Heart right ventricle (tissue), 16 donors: Measurements from ENCODE around the gene ZYG11A. TPM values are rescaled to one million over a fixed set of nuclear protein-coding genes. Genes with fewer than 3 reads are reported as not detected.

Source experiments
- ATAC-seq, 8 donors: fragments of 200-7000 bp; cut with Tn5 transposase; one replicate each; pipeline ENCODE4 v1.9.1; 2020; ENCODE audit warnings: mild to moderate bottlenecking in 8 of 8, moderate library complexity in 8 of 8, moderate number of reproducible peaks in 1 of 8
- DNase-seq, 2 donors: peaks; one replicate each; pipeline ENCODE4 v3.0.0-alpha.2; 2020
- H3K27ac ChIP-seq, 10 donors: fragments of 200-600 bp; sonication (generic) in 2 of 10; one replicate each; pipeline versions ENCODE4 v1.5.0 to v1.8.0; 2020 to 2022; ENCODE audit warnings: mild to moderate bottlenecking in 3 of 10
- H3K27me3 ChIP-seq, 7 donors: fragments of 200-600 bp; one replicate each; pipeline ENCODE4 v1.8.0; 2021 to 2022; ENCODE audit warnings: mild to moderate bottlenecking in 2 of 7
- H3K36me3 ChIP-seq, 9 donors: fragments of 200-600 bp; sonication (generic) in 1 of 9; one replicate each; pipeline versions ENCODE4 v1.5.0 to v1.8.0; 2020 to 2022; ENCODE audit warnings: mild to moderate bottlenecking in 2 of 9
- H3K4me1 ChIP-seq, 9 donors: fragments of 200-600 bp; sonication (generic) in 1 of 9; one replicate each; pipeline versions ENCODE4 v1.5.0 to v1.8.0; 2020 to 2022; ENCODE audit warnings: mild to moderate bottlenecking in 4 of 9
- H3K4me3 ChIP-seq, 10 donors: fragments of 200-600 bp; sonication (generic) in 2 of 10; one replicate each; pipeline versions ENCODE4 v1.5.0 to v1.8.0; 2020 to 2022; ENCODE audit warnings: mild to moderate bottlenecking in 7 of 10, moderate library complexity in 2 of 10
- H3K9me3 ChIP-seq, 11 donors: fragments of 200-600 bp in 10 of 11; sonication (generic) in 2 of 11; one replicate each; pipeline versions ENCODE4 v1.5.0 to v1.8.0; 2013 to 2022; ENCODE audit warnings: mild to moderate bottlenecking in 2 of 11, control low read depth in 1 of 11, moderate library complexity in 1 of 11
- CTCF ChIP-seq, 9 donors: fragments of 200-600 bp; sonication (generic) in 2 of 9; IDR thresholded peaks; one replicate each; pipeline versions ENCODE4 v1.5.0 to v1.8.0; 2021 to 2022; ENCODE audit warnings: antibody characterized with exemption in 9 of 9, mild to moderate bottlenecking in 5 of 9, moderate library complexity in 1 of 9
- WGBS, 2 donors: extraction: QIAGEN DNeasy Blood & Tissue Kit; methylation state at CpG; one replicate each; pipeline ENCODE4 v1.1.7; 2013; ENCODE audit warnings: inconsistent platforms in 1 of 2; 5-methylcytosine and 5-hydroxymethylcytosine counted together
- intact Hi-C, 10 donors: fragments of 100-400 bp; cut with DNase I; formaldehyde crosslinking; loops; one replicate each; pipeline versions ENCODE4 v1.11.1 to v1.14.2; 2022
- polyA plus RNA-seq, 2 donors: library from polyadenylated mRNA; stranded (reverse); fragments of 200-250 nt; gene quantifications; one replicate each; pipeline ENCODE4 v1.2.3, GENCODE V29; 2013
- total RNA-seq, 10 donors: library from RNA; stranded (reverse); fragmentation: NEBNext Ultra II Directional in 3 of 10; extraction: Animal tissue kit (Norgen Biotek cat#: 25700) in 3 of 10; gene quantifications; one replicate each; pipeline versions ENCODE4 v1.2.1 to v1.2.4, GENCODE V29; 2021 to 2023
- donor health status: Arrhythmogenic right ventricular cardiomyopathy.
- donor health status: ischemic (EF 13 %, LVEDD 7.1; RV severe dilation, severe dysfunction).
- donor health status: healthy with polysubstance abuse.
- donor health status: DM: no; HTN: yes; CAD: no.
- donor health status: DM: no; HTN: no; CAD: no.
- donor health status: ischemic (EF 25% LVEDD 6.9; RV normal size, moderate dysfunction).
- donor health status: ischemic (EF 25% LVEDD 5.7; RV mildly dilated, moderate dysfunction).
- donor health status: healthy.
- donor health status: DM: yes; HTN: yes; CAD: no.
- donor health status: Ischemic cardiomyopathy.
- donor health status: ischemic (EF 35%, LVEDD 5.7; RV mildly dilated, moderate dysfunction).
- donor health status: nonischemic (EF 11% LVEDD 7.7; RV severe dilation, severe dysfunction).
- donor health status: DM: yes; HTN: yes; CAD: no.
- donor health status: PGD.
- donor health status: ischemic (EF 29% LVEDD 5.4; RV normal size, mild dysfunction).
- donor health status: nonischemic (EF 23%, LVEDD 6.1; RV moderate dilation, normal function).

Gene ZYG11A
- total and polyA plus RNA-seq, 12 donors = 0.07 TPM; not detected in 11

- no peak overlapping the region for H3K27ac ChIP-seq
- 62 to 77% methylated on average over 2 of the region's 2 CpGs for WGBS, 2 donors
- no peak for TF ChIP-seq CTCF (IDR thresholded peaks at IDR 0.05)
Observed at GRCh38 chr1:52876843-52877242, 34.3 kb downstream of the ZYG11A start.

GRCh38 chr1:52877554-52877953, 35.0 kb downstream of the ZYG11A start:
- H3K27ac ChIP-seq = no peak overlapping the region
- H3K36me3 ChIP-seq = no peaks in the 10 kb centered on the region
- no peak overlapping the region for H3K4me3 ChIP-seq
- no peak for TF ChIP-seq CTCF (IDR thresholded peaks at IDR 0.05)
- no peaks in the 10 kb centered on the region for H3K9me3 ChIP-seq
- no peak for ATAC-seq
- peaks cover 0 to under 1% (median 0%) of the 10 kb centered on the region in 7 donors for H3K27me3 ChIP-seq
- 89 to 93% methylated on average over 3 of the region's 3 CpGs for WGBS, 2 donors
- DNase-seq = no peak
- no peaks in the 10 kb centered on the region for H3K4me1 ChIP-seq
- intact Hi-C loops = no loop called here

More at GRCh38 chr1:52876843-52877242, 34.3 kb downstream of the ZYG11A start:
- DNase-seq = no peak
- H3K36me3 ChIP-seq = no peaks in the 10 kb centered on the region
- H3K4me1 ChIP-seq = no peaks in the 10 kb centered on the region
- peaks cover 0 to 6% (median 0%) of the 10 kb centered on the region in 7 donors for H3K27me3 ChIP-seq
- no peak for ATAC-seq
- intact Hi-C loops = no loop called here
- H3K9me3 ChIP-seq = no peaks in the 10 kb centered on the region
- no peak overlapping the region for H3K4me3 ChIP-seq

- TF ChIP-seq CTCF (IDR thresholded peaks at IDR 0.05) = no peak
- WGBS, 2 donors = 86 to 91% methylated on average over 2 of the region's 2 CpGs
Observed at GRCh38 chr1:52880206-52880605, 37.6 kb downstream of the ZYG11A start.

GRCh38 chr1:52887483-52887882, 44.9 kb downstream of the ZYG11A start:
- Histone ChIP-seq H3K36me3 (no peaks in the 10 kb centered on the region), H3K9me3 (no peaks in the 10 kb centered on the region), H3K4me1 (no peaks in the 10 kb centered on the region), H3K27me3 (no peaks in the 10 kb centered on the region), H3K27ac (no peak overlapping the region), H3K4me3 (no peak overlapping the region)
- WGBS, 2 donors = 88% methylated on average over 4 of the region's 4 CpGs
- intact Hi-C loops = no loop called here
- no peak for TF ChIP-seq CTCF (IDR thresholded peaks at IDR 0.05)
- DNase-seq (no peak), ATAC-seq (no peak)

More at GRCh38 chr1:52880206-52880605, 37.6 kb downstream of the ZYG11A start:
- no peaks in the 10 kb centered on the region for H3K4me1 ChIP-seq
- H3K9me3 ChIP-seq = no peaks in the 10 kb centered on the region
- no peak overlapping the region for H3K4me3 ChIP-seq
- intact Hi-C loops = no loop called here
- no peaks in the 10 kb centered on the region for H3K27me3 ChIP-seq
- no peak for DNase-seq
- no peaks in the 10 kb centered on the region for H3K36me3 ChIP-seq
- no peak overlapping the region for H3K27ac ChIP-seq
- ATAC-seq = no peak
